Stimulated activated naive B cell treated with anti-CD40 and anti-IgM and Interleukin-4, amounts not matched to agents 10 μg/mL and 1 μg/mL and 100 μg/mL, for 72 hours (primary cell): ENCODE data around the gene TMBIM1.

Source experiments
- ATAC-seq, 2 donors: fragments of 150-1000 bp; cut with Tn5 transposase; replicated peaks; 2 replicates each; pipeline ENCODE4 v1.10.0; 2021; ENCODE audit warnings: moderate library complexity in 1 of 2
- DNase-seq: peaks from one replicate; pipeline ENCODE4 v3.0.0; 2021
- H3K27ac Mint-ChIP-seq: one replicate; pipeline ENCODE4 v1.8.0; 2022; ENCODE audit warnings: mild to moderate bottlenecking, mixed read lengths
- H3K27me3 Mint-ChIP-seq, 2 donors: one replicate each; pipeline ENCODE4 v1.8.0; 2022; ENCODE audit warnings: mixed read lengths in 2 of 2
- H3K36me3 Mint-ChIP-seq, 2 donors: one replicate each; pipeline ENCODE4 v1.8.0; 2022; ENCODE audit warnings: mixed read lengths in 2 of 2, mild to moderate bottlenecking in 1 of 2
- H3K4me1 Mint-ChIP-seq, 2 donors: one replicate each; pipeline ENCODE4 v1.8.0; 2022; ENCODE audit warnings: mixed read lengths in 2 of 2, mild to moderate bottlenecking in 1 of 2
- H3K4me3 Mint-ChIP-seq, 2 donors: one replicate each; pipeline ENCODE4 v1.8.0; 2022; ENCODE audit warnings: mild to moderate bottlenecking in 2 of 2, mixed read lengths in 2 of 2, moderate library complexity in 1 of 2
- H3K9me3 Mint-ChIP-seq, 2 donors: one replicate each; pipeline ENCODE4 v1.8.0; 2022; ENCODE audit warnings: mixed read lengths in 2 of 2, mild to moderate bottlenecking in 1 of 2

TMBIM1 gene

DNA sequence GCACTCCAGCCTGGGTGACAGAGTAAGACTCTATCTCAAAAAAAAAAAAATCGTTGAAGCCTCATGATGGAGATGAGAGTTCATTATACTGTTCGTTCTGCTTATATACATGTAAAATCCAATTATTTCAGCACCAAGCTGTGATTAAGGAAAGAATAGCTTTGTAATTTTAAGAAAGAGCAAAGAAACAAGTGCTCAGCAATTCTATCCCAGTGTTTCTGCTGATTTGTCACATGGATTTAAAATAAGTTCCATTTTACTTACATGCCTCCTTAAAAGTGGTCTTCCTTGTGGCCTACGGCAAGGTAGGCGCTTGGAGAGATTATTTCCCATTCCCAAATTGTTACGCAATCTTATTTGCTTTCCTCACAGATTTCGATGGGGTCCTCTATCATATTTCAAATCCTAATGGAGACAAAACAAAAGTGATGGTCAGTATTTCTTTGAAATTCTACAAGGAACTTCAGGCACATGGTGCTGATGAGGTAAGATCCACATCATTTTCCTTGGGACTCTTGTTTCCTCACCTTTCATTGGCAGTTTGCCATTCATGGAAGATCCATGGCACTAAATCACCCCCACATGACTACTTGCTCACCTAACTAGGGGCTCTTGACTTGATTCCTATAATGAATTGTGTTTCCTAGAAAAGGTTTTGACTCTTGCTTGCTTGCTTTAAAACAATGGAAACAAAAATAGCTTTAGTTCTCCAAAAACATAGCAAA is 63.8 kb downstream of the TMBIM1 start:
- ATAC-seq (peak in 1 of 2 donors; percentile 2), DNase-seq (no peak)
- Mint-ChIP-seq H3K36me3 (peaks cover 67 to 78% of the 10 kb centered on the region in 2 donors), H3K27me3 (no peaks in the 10 kb centered on the region), H3K9me3 (no peaks in the 10 kb centered on the region), H3K4me3 (peak overlapping the region; percentile 61 to 69), H3K4me1 (peaks cover 42 to 76% of the 10 kb centered on the region in 2 donors), H3K27ac (peak overlapping the region; percentile 77)

DNA sequence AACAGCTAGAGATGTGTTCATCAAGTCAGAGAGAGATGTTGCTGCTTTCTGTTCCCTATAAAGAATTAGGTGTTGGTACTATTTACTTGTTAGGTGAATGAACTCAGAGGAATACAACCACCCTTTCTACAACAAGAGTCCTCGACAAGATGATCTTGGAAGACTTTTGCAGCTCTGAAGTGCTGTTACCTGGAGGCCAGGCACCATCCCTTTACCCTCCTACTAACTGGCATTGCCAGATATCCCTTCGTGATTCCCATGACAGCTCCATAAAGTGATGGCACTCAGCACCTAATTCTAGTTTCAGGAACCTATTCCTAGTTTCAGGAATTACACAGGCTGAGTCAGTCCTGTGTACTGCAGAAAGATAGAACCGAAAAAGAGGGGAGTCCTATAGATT is 65.4 kb downstream of the TMBIM1 start:
- Mint-ChIP-seq H3K27me3 (no peaks in the 10 kb centered on the region), H3K9me3 (no peaks in the 10 kb centered on the region), H3K4me1 (peaks cover 49 to 88% of the 10 kb centered on the region in 2 donors), H3K36me3 (peaks cover 58 to 71% of the 10 kb centered on the region in 2 donors), H3K27ac (peak overlapping the region; percentile 57), H3K4me3 (peak overlapping the region; percentile 19 to 35)
- DNase-seq, result no peak
- no peak for ATAC-seq
